ENCODE data around the gene DKK1. TPM values are rescaled to one million over a fixed set of nuclear protein-coding genes. Genes with fewer than 3 reads are reported as not detected.

Gene DKK1
- total and polyA plus RNA-seq, 2 donors (not counting 3 experiments of a cell fraction or from before 2014, with no cell fraction given) = 184 to 202 TPM

DNA sequence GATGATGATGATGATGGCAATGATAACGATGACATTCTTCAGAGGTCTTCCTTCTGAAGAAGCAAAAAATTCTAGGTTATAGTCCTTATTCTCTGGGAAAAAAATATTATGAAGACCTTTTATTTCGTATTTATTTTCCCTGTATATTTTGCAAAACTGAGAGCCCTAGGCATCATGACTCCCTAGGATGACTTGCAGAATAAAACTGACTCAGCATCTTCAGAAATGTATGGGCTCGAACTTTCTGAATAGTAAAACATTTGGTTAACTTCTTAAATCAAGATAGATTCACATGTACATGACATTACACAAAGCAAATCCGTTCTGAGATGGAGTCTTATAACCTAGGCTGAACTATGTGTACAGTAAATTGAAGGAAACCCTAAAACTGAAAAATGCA, 29.4 kb downstream of the DKK1 start:
- no peaks in the 10 kb centered on the region for H3K27me3 ChIP-seq (ENCODE audit: control insufficient read depth in 2 of 2, insufficient read depth in 2 of 2, low read length in 2 of 2)
- no peaks in the 10 kb centered on the region for H3K9me1 ChIP-seq (replicated peaks; ENCODE audit: control insufficient read depth, extremely low read depth, insufficient read depth, low read length)
- peaks cover 2% of the 10 kb centered on the region for H3K4me1 ChIP-seq (ENCODE audit: control insufficient read depth, extremely low read depth, insufficient read depth, low read length)
- H2AFZ ChIP-seq (ENCODE audit: low read depth, low read length) = no peak overlapping the region
- TF ChIP-seq FOS (IDR thresholded peaks at IDR 0.05; ENCODE audit: borderline replicate concordance, insufficient read depth, low read length) = no peak
- no peak for TF ChIP-seq POLR2AphosphoS5 (IDR thresholded peaks at IDR 0.05; ENCODE audit: insufficient read depth, low read depth, low read length)
- TF ChIP-seq, protein P1, sequence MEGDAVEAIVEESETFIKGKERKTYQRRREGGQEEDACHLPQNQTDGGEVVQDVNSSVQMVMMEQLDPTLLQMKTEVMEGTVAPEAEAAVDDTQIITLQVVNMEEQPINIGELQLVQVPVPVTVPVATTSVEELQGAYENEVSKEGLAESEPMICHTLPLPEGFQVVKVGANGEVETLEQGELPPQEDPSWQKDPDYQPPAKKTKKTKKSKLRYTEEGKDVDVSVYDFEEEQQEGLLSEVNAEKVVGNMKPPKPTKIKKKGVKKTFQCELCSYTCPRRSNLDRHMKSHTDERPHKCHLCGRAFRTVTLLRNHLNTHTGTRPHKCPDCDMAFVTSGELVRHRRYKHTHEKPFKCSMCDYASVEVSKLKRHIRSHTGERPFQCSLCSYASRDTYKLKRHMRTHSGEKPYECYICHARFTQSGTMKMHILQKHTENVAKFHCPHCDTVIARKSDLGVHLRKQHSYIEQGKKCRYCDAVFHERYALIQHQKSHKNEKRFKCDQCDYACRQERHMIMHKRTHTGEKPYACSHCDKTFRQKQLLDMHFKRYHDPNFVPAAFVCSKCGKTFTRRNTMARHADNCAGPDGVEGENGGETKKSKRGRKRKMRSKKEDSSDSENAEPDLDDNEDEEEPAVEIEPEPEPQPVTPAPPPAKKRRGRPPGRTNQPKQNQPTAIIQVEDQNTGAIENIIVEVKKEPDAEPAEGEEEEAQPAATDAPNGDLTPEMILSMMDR (IDR thresholded peaks at IDR 0.05; ENCODE audit: extremely low read depth in 1 of 2, insufficient read depth in 1 of 2, low read depth in 1 of 2, low read length in 2 of 2) = no peak
- no peak overlapping the region for H3K9ac ChIP-seq (replicated peaks; ENCODE audit: extremely low read depth, insufficient read depth, low read length)
- ChIA-PET CTCF (no interaction called here), POLR2A (no interaction called here)
- BruUV-seq (replicated peaks) = no TSS peak
- no peak overlapping the region for H3K27ac ChIP-seq (ENCODE audit: insufficient read depth, low read depth, low read length)
- dilution Hi-C loops (cut with MboI; ENCODE audit: extremely low pct_ligation_motif_present, low sequenced_read_pairs) (no loop called here), intact Hi-C loops (cut with micrococcal nuclease) (no loop called here)
- no peak overlapping the region for H3K4me2 ChIP-seq (ENCODE audit: insufficient read depth, low read length)
- H4K20me1 ChIP-seq (replicated peaks; ENCODE audit: control insufficient read depth, extremely low read depth, insufficient read depth, low read length) = no peaks in the 10 kb centered on the region
- H3K4me3 ChIP-seq (replicated peaks in 1 of 3; ENCODE audit: insufficient read depth in 1 of 3, low read depth in 1 of 3, low read length in 3 of 3) = no peak overlapping the region
- DNase-seq (ENCODE audit: low read depth, low spot score) (no peak), FAIRE-seq (no peak)
- H3K79me2 ChIP-seq (ENCODE audit: control insufficient read depth, insufficient read depth, low read length) = no peaks in the 10 kb centered on the region
- H3K36me3 ChIP-seq (ENCODE audit: control insufficient read depth in 2 of 2, extremely low read depth in 1 of 2, insufficient read depth in 2 of 2, low read length in 2 of 2) = no peaks in the 10 kb centered on the region
- no peaks in the 10 kb centered on the region for H3K9me3 ChIP-seq (replicated peaks; ENCODE audit: control insufficient read depth, insufficient read depth, low read length)

DNA sequence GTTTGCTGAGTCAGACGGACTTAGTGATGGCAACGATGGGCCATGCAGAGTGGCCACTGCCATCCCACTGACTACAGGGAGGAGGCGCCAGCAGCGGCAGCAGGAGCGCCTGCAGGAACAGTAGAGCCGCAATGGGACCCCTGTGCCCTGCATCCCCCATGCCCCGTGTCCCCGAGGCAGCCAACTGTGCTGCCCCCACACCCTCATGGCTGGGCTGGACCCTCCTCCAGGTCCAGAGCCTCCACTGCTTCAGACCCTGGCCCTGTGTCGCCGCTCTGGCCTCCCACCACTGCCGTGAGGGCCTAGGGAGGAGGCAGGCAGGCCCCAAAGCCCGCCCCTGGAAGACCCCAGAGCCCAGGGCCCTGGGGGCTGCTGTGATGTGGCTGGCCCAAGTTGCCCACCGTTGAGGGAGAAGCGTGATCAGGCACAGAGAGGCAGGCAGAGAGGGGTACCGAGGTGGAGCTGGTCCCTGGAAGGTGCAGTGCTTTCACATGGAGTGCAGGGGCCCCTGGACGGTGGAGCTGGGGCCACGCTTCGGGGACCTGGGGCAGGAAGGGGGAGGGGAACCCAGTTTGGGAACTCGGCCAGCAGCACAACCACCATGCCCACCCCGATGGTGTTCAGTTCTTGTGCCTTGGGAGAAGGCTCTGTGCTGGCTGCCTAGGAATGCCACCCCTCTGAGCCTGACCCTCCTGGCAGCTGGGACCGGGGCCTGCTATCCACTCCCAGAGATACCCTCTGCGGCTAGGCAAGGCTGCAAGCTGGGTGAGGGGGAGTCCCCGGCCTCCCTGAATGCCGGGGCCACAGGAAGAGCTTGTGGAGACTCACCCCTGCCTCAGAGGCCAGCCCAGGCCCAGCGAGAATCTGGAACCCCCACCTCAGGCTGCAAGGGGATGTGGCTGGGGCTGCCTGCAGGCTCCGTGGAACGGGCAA, 32.6 kb downstream of the DKK1 start:
- intact Hi-C loops (cut with micrococcal nuclease) (no loop called here), dilution Hi-C loops (cut with MboI; ENCODE audit: extremely low pct_ligation_motif_present, low sequenced_read_pairs) (no loop called here)
- H4K20me1 ChIP-seq (replicated peaks; ENCODE audit: control insufficient read depth, extremely low read depth, insufficient read depth, low read length) = no peaks in the 10 kb centered on the region
- H2AFZ ChIP-seq (ENCODE audit: low read depth, low read length) = no peak overlapping the region
- no peak for TF ChIP-seq POLR2A (IDR thresholded peaks at IDR 0.05; ENCODE audit: low read depth, low read length)
- no peak for TF ChIP-seq JUN (IDR thresholded peaks at IDR 0.05; ENCODE audit: borderline replicate concordance, insufficient read depth, insufficient read length, low read depth)
- TF ChIP-seq MYC (IDR thresholded peaks at IDR 0.05; ENCODE audit: low read depth, low read length) = no peak
- TF ChIP-seq FOS (IDR thresholded peaks at IDR 0.05; ENCODE audit: borderline replicate concordance, insufficient read depth, low read length) = no peak
- no peak for TF ChIP-seq POLR2AphosphoS5 (IDR thresholded peaks at IDR 0.05; ENCODE audit: insufficient read depth, low read depth, low read length)
- TF ChIP-seq, protein P1 (IDR thresholded peaks at IDR 0.05; ENCODE audit: extremely low read depth in 1 of 2, insufficient read depth in 1 of 2, low read depth in 1 of 2, low read length in 2 of 2) = no peak
- TF ChIP-seq EZH2 (IDR thresholded peaks at IDR 0.05; ENCODE audit: borderline replicate concordance, low read depth, low read length, severe bottlenecking) = no peak
- TF ChIP-seq, protein P2, sequence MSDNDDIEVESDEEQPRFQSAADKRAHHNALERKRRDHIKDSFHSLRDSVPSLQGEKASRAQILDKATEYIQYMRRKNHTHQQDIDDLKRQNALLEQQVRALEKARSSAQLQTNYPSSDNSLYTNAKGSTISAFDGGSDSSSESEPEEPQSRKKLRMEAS (IDR thresholded peaks at IDR 0.05; ENCODE audit: insufficient read depth, insufficient read length) = no peak
- TF ChIP-seq GATA2 (IDR thresholded peaks at IDR 0.05; ENCODE audit: insufficient read depth, insufficient read length, low read depth, low read length) = no peak
- DNase-seq (ENCODE audit: low read depth, low spot score) = no peak
- ChIA-PET CTCF (no interaction called here), POLR2A (no interaction called here)
- H3K4me2 ChIP-seq (ENCODE audit: insufficient read depth, low read length) = no peak overlapping the region
- H3K4me3 ChIP-seq (replicated peaks in 1 of 3; ENCODE audit: insufficient read depth in 1 of 3, low read depth in 1 of 3, low read length in 3 of 3) = no peak overlapping the region
- H3K27ac ChIP-seq (ENCODE audit: insufficient read depth, low read depth, low read length) = no peak overlapping the region
- H3K4me1 ChIP-seq (ENCODE audit: control insufficient read depth, extremely low read depth, insufficient read depth, low read length) = peaks cover 5% of the 10 kb centered on the region
- H3K27me3 ChIP-seq (ENCODE audit: control insufficient read depth in 2 of 2, insufficient read depth in 2 of 2, low read length in 2 of 2) = no peaks in the 10 kb centered on the region
- no peak overlapping the region for H3K9ac ChIP-seq (replicated peaks; ENCODE audit: extremely low read depth, insufficient read depth, low read length)
- no peaks in the 10 kb centered on the region for H3K36me3 ChIP-seq (ENCODE audit: control insufficient read depth in 2 of 2, extremely low read depth in 1 of 2, insufficient read depth in 2 of 2, low read length in 2 of 2)
- FAIRE-seq = no peak
- no peaks in the 10 kb centered on the region for H3K9me1 ChIP-seq (replicated peaks; ENCODE audit: control insufficient read depth, extremely low read depth, insufficient read depth, low read length)
- BruUV-seq (replicated peaks) = no TSS peak
- H3K79me2 ChIP-seq (ENCODE audit: control insufficient read depth, insufficient read depth, low read length) = no peaks in the 10 kb centered on the region
- no peaks in the 10 kb centered on the region for H3K9me3 ChIP-seq (replicated peaks; ENCODE audit: control insufficient read depth, insufficient read depth, low read length)

Data from endothelial cell of umbilical vein (primary cell).